Gastroesophageal sphincter (tissue), 3 donors: ENCODE data around the gene TCF25.

Experiments used
- CTCF ChIP-seq, 4 experiments: fragments of 200-600 bp in 2 of 4; fragments of 450-650 bp in 2 of 4; sonication (generic) in 1 of 4; IDR thresholded peaks; one replicate each; pipeline ENCODE4 v1.5.1; 2017 to 2019; ENCODE audit warnings: antibody characterized with exemption in 4 of 4, mild to moderate bottlenecking in 2 of 4, moderate library complexity in 2 of 4
- POLR2AphosphoS5 ChIP-seq: sonication (generic); formaldehyde crosslinking; IDR thresholded peaks from one replicate; pipeline ENCODE4 v1.6.1; 2017; ENCODE audit warnings: antibody characterized with exemption

GRCh38 chr16:89905511-89906139, 32.2 kb downstream of the TCF25 start:
- TF ChIP-seq CTCF (IDR thresholded peaks at IDR 0.05): no peak
- no peak for TF ChIP-seq POLR2AphosphoS5
